Liver (tissue), 3 donors: Measurements from ENCODE around the gene NKAIN1.

Experiments used
- ATF3 ChIP-seq: IDR thresholded peaks from 2 replicates; pipeline ENCODE4 v1.6.1; 2016; ENCODE audit warnings: antibody characterized with exemption
- CTCF ChIP-seq: fragments of 150-350 bp; IDR thresholded peaks from 2 replicates; pipeline ENCODE4 v1.5.1; 2017; ENCODE audit warnings: improper control_type of control experiment, low read depth, low read length; ENCODE audit not compliant: missing input control
- MAX ChIP-seq: IDR thresholded peaks from 2 replicates; pipeline ENCODE4 v1.6.1; 2016; ENCODE audit warnings: antibody characterized with exemption
- SP1 ChIP-seq: IDR thresholded peaks from 2 replicates; pipeline ENCODE4 v1.6.1; 2018; ENCODE audit warnings: antibody characterized with exemption, mild to moderate bottlenecking
- YY1 ChIP-seq: IDR thresholded peaks from 2 replicates; pipeline ENCODE4 v1.6.1; 2016; ENCODE audit warnings: antibody characterized with exemption, mild to moderate bottlenecking
- donor health status: healthy.
- donor health status: healthy.

GRCh38 chr1:31182352-31182751 lies 57.3 kb downstream of the NKAIN1 start:
- TF ChIP-seq MAX (no peak), CTCF (no peak), SP1 (no peak), YY1 (no peak), ATF3 (no peak)
